ENCODE measurements around the gene SHC4. TPM values are rescaled to one million over a fixed set of nuclear protein-coding genes. Genes with fewer than 3 reads are reported as not detected.

The SHC4 gene
- total RNA-seq, 1 donor from 2014 or later = 4.5 TPM

DNA sequence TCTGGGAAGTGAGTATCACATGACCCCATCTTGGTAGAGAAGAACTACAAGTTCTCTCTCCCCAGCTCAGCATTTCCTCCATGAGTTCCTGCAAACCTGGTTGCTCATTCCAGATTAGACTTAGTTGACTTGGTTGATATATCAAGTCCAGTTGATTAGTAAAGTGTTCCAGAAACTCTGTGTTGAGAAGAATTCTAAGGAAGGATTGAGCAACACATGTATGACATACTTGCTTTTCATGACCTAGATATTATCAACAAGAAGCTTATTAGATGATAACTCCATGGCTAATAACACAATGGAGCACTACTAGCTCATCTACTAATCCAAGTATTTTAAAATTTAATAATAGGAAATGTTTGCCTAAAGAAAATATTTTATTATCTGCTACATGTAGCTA is 92.2 kb downstream of the SHC4 start:
- Mint-ChIP-seq H3K4me1 (ENCODE audit: unreplicated experiment) (peaks cover 17% of the 10 kb centered on the region), H3K4me3 (no peak overlapping the region), H3K27ac (no peak overlapping the region), H3K27me3 (peaks cover 12% of the 10 kb centered on the region), H3K9me3 (no peaks in the 10 kb centered on the region), H3K36me3 (no peaks in the 10 kb centered on the region)
- DNase-seq (ENCODE audit: extremely low spot score, unreplicated experiment) = no peak
- TF ChIP-seq, protein P1, sequence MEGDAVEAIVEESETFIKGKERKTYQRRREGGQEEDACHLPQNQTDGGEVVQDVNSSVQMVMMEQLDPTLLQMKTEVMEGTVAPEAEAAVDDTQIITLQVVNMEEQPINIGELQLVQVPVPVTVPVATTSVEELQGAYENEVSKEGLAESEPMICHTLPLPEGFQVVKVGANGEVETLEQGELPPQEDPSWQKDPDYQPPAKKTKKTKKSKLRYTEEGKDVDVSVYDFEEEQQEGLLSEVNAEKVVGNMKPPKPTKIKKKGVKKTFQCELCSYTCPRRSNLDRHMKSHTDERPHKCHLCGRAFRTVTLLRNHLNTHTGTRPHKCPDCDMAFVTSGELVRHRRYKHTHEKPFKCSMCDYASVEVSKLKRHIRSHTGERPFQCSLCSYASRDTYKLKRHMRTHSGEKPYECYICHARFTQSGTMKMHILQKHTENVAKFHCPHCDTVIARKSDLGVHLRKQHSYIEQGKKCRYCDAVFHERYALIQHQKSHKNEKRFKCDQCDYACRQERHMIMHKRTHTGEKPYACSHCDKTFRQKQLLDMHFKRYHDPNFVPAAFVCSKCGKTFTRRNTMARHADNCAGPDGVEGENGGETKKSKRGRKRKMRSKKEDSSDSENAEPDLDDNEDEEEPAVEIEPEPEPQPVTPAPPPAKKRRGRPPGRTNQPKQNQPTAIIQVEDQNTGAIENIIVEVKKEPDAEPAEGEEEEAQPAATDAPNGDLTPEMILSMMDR (conservative IDR thresholded peaks at IDR 0.05) = no peak

DNA sequence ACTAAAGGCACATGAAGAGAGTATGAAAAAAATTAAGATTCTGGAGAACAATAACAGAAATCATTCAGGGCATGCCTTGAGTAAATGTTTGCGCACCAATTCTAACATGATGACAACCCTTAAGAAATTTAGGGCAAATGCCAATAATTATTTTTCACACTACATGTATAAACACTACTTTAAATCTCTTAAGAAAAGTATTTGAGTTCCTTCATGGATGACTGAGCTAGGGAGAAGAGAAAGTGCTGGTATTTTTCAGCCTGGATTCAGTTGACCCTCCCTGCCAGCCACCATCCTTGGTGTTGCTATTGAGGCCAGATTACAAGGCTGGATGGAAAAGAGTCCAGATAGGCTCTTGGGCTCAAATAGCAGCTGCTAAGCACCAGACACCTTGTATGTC is 93.8 kb downstream of the SHC4 start:
- Mint-ChIP-seq H3K4me3 (no peak overlapping the region), H3K4me1 (ENCODE audit: unreplicated experiment) (peaks cover 32% of the 10 kb centered on the region)
- TF ChIP-seq, protein P1 (conservative IDR thresholded peaks at IDR 0.05) = no peak

DNA sequence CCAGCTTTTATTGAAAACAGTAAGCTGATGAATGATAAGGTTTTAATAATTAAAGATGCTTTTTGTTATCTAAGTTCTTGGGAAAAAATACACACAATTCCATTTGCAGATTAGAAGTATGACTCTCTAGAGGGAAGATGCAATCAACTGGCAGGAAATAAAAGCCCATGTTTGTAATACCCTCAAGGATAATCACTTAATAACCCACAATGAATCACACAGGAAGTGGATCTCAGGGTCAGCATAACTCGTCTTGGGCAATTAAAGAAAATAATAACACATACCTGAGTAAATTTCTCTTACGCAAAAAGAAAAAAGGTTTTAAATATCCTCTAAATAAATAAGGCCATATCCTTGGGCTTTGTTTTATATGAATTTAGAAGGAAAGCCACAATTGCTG is 95.2 kb downstream of the SHC4 start:
- H3K4me3 Mint-ChIP-seq = no peak overlapping the region
- H3K36me3 Mint-ChIP-seq = no peaks in the 10 kb centered on the region
- DNase-seq (ENCODE audit: extremely low spot score, unreplicated experiment) = no peak
- no peak overlapping the region for H3K27ac Mint-ChIP-seq
- TF ChIP-seq, protein P1 (conservative IDR thresholded peaks at IDR 0.05) = no peak
- no peaks in the 10 kb centered on the region for H3K9me3 Mint-ChIP-seq
- peaks cover 35% of the 10 kb centered on the region for H3K4me1 Mint-ChIP-seq (ENCODE audit: unreplicated experiment)
- peaks cover 3% of the 10 kb centered on the region for H3K27me3 Mint-ChIP-seq

More for the DNA sequence above, 93.8 kb downstream of the SHC4 start:
- Mint-ChIP-seq H3K27me3 (peaks cover 12% of the 10 kb centered on the region), H3K9me3 (no peaks in the 10 kb centered on the region), H3K27ac (no peak overlapping the region), H3K36me3 (no peaks in the 10 kb centered on the region)
- no peak for DNase-seq (ENCODE audit: extremely low spot score, unreplicated experiment)

DNA sequence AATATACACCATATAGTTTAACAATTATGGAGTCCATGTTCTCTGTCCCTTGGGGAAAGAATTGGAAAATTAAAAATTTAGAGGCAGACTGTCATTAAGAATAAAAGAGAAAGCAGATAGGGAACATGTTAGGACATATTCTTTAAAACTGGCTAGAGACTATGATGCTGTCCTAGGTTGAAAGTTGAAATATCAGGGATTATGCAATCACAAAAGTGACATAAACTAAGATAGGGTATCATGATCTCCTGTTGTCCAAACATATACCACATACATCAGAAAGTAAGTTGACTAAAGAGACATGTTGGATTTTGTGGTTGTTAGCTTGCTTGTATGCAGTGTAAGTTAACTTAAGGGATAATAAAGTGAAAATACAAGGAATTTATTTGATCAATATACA is 95.7 kb downstream of the SHC4 start:
- no peaks in the 10 kb centered on the region for H3K9me3 Mint-ChIP-seq
- H3K27ac Mint-ChIP-seq = no peak overlapping the region
- DNase-seq (ENCODE audit: extremely low spot score, unreplicated experiment) = no peak
- no peak overlapping the region for H3K4me3 Mint-ChIP-seq
- H3K27me3 Mint-ChIP-seq = peaks cover 2% of the 10 kb centered on the region
- TF ChIP-seq, protein P1 (conservative IDR thresholded peaks at IDR 0.05) = no peak
- peaks cover 35% of the 10 kb centered on the region for H3K4me1 Mint-ChIP-seq (ENCODE audit: unreplicated experiment)
- H3K36me3 Mint-ChIP-seq = no peaks in the 10 kb centered on the region

DNA sequence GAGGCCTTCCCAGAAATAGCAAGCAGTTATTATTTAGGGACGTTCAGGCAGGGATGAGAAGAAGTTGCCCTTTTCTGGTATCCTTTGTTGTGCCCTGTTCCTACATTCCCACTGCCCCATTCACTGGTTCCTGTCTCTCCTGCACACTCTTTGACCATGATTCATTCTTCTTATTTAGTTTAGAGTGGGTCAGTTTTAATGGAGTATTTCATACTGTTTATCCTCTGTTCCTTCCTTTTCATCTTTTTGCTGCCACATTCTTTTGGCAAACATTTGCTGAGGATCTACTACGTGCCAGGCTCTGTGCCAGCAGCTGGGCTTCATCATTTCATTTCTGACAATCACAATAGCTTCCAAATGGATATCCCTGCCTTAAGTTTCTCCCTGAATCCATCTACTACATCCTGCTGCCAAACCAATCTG is 97.6 kb downstream of the SHC4 start:
- H3K9me3 Mint-ChIP-seq = no peaks in the 10 kb centered on the region
- no peak overlapping the region for H3K4me3 Mint-ChIP-seq
- peaks cover 39% of the 10 kb centered on the region for H3K4me1 Mint-ChIP-seq (ENCODE audit: unreplicated experiment)
- no peak overlapping the region for H3K27ac Mint-ChIP-seq
- DNase-seq (ENCODE audit: extremely low spot score, unreplicated experiment) = no peak
- TF ChIP-seq, protein P1 (conservative IDR thresholded peaks at IDR 0.05) = no peak
- H3K27me3 Mint-ChIP-seq = no peaks in the 10 kb centered on the region
- no peaks in the 10 kb centered on the region for H3K36me3 Mint-ChIP-seq
